Skeletal muscle tissue (tissue), 4 donors: ENCODE data around the gene ANXA6. TPM values are rescaled to one million over a fixed set of nuclear protein-coding genes. Genes with fewer than 3 reads are reported as not detected.

Experiments
- H3K27ac ChIP-seq: one replicate; pipeline ENCODE4 v1.7.0; 2013; ENCODE audit warnings: mild to moderate bottlenecking, low read depth, low read length, inconsistent platforms
- H3K27me3 ChIP-seq, 3 donors: one replicate each; pipeline ENCODE4 v1.7.0; 2013; ENCODE audit warnings: low read length in 3 of 3; ENCODE audit not compliant: control insufficient read depth in 3 of 3, insufficient read depth in 3 of 3
- H3K36me3 ChIP-seq, 3 donors: one replicate each; pipeline ENCODE4 v1.7.0; 2013; ENCODE audit warnings: low read length in 3 of 3; ENCODE audit not compliant: control insufficient read depth in 3 of 3, insufficient read depth in 3 of 3
- H3K4me1 ChIP-seq, 3 donors: one replicate each; pipeline ENCODE4 v1.7.0; 2013; ENCODE audit warnings: low read length in 3 of 3, mild to moderate bottlenecking in 3 of 3; ENCODE audit not compliant: control insufficient read depth in 3 of 3, insufficient read depth in 3 of 3
- H3K4me3 ChIP-seq, 3 donors: one replicate each; pipeline ENCODE4 v1.7.0; 2013; ENCODE audit warnings: low read length in 3 of 3
- H3K9ac ChIP-seq, 3 donors: one replicate each; pipeline ENCODE4 v1.7.0; 2013; ENCODE audit warnings: low read length in 3 of 3, mild to moderate bottlenecking in 3 of 3, moderate library complexity in 2 of 3, low read depth in 1 of 3
- H3K9me3 ChIP-seq, 3 donors: one replicate each; pipeline ENCODE4 v1.7.0; 2013; ENCODE audit warnings: low read length in 3 of 3; ENCODE audit not compliant: control insufficient read depth in 3 of 3
- total RNA-seq: library from RNA; depleted of rRNA; stranded (reverse); fragments of >200 nt; gene quantifications from one replicate; pipeline ENCODE4 v1.2.3, GENCODE V29; 2014
- donor health status: Osteomylitis.

The ANXA6 gene
- total RNA-seq, 1 donor from 2014 or later = 361 TPM

DNA sequence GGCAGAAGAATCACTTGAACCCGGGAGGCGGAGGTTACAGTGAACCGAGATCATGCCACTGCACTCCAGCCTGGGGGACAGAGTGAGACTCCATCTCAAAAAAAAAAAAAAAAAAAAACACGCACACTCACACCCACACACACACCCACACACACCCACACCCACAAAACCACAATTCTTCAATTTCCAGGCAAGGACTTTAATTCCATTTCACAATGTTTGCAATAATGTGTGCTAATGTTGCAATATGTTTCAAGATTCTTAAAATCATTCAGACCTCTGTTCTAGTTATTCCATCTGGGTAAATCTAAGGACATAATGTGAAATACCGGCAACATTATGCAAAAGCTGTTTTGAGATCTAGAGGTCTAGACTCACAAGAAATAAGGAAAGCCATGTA lies 38.0 kb upstream of the ANXA6 start:
- no peaks in the 10 kb centered on the region for H3K9me3 ChIP-seq
- H3K4me1 ChIP-seq = peaks cover 0 to 9% (median 0%) of the 10 kb centered on the region in 3 donors
- H3K27ac ChIP-seq = no peak overlapping the region
- peaks cover 10 to 21% (median 11%) of the 10 kb centered on the region in 3 donors for H3K36me3 ChIP-seq
- no peaks in the 10 kb centered on the region for H3K27me3 ChIP-seq
- H3K9ac ChIP-seq = no peak overlapping the region
- no peak overlapping the region for H3K4me3 ChIP-seq

DNA sequence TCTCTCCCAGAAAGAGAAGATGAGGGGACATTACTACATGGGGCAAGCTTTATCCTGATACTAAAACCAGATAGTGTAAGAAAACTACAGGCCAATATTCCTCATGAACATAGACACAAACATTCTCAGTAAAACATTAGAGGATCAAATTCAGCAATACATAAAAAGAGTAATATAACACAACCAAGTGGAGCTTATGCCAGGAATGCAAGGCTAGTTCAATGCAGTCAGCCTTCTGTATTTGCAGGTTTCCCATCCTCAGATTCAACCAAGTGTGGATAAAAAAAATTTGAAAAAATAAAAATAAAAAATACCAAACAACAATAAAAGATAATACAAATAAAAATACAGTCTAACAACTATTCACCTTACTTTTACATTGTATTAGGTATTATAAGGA lies 35.0 kb upstream of the ANXA6 start:
- H3K27me3 ChIP-seq = no peaks in the 10 kb centered on the region
- H3K9me3 ChIP-seq = no peaks in the 10 kb centered on the region

DNA sequence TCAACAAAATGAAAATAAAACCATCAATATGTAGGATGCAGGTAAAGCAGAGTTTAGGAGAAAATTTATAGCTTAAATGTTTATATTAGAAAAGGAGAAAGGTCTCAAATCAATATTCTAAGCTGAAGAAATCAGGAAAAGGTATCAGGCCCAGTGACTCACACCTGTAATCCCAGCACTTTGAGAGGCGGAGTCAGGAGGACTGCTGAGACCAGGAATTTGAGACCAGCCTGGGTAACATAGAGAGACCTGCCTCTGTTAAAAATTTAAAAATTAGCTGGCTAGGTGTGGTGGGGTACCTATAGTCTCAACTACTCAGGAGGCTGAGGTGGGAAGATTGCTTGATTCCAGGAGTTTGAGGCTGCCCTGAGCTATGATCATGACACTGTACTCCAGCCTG lies 34.1 kb upstream of the ANXA6 start:
- H3K4me1 ChIP-seq = peaks cover 0 to 4% (median 0%) of the 10 kb centered on the region in 3 donors
- no peak overlapping the region for H3K27ac ChIP-seq
- H3K27me3 ChIP-seq = no peaks in the 10 kb centered on the region
- H3K36me3 ChIP-seq = peaks cover 0 to 15% (median 14%) of the 10 kb centered on the region in 3 donors
- no peak overlapping the region for H3K9ac ChIP-seq
- no peak overlapping the region for H3K4me3 ChIP-seq
- no peaks in the 10 kb centered on the region for H3K9me3 ChIP-seq

More for the DNA sequence above, 35.0 kb upstream of the ANXA6 start:
- peaks cover 0 to 7% (median 5%) of the 10 kb centered on the region in 3 donors for H3K36me3 ChIP-seq
- no peak overlapping the region for H3K27ac ChIP-seq
- peaks cover 0 to 9% (median 0%) of the 10 kb centered on the region in 3 donors for H3K4me1 ChIP-seq
- no peak overlapping the region for H3K9ac ChIP-seq
- H3K4me3 ChIP-seq = no peak overlapping the region

DNA sequence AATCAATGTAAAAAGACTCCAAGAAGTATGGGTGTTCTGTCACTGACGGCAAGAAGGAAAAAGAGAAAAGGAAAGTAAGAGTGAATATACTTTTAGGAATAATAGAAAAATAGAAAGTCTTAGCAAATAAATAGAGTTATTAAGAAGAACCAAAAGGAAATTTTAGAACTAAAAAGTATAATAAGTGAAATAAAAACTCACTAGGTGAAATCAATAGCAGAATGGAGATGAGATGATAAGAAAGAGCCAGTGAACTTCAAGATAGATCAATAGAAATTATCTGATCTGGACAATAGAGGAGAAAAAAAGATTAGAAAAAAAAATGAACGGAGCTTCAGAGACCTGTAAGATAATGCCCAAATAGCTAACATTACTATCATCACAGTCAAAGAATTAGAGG lies 31.6 kb upstream of the ANXA6 start:
- Histone ChIP-seq H3K9me3 (no peaks in the 10 kb centered on the region), H3K36me3 (peaks cover 12 to 32% (median 30%) of the 10 kb centered on the region in 3 donors), H3K27me3 (no peaks in the 10 kb centered on the region), H3K9ac (no peak overlapping the region), H3K4me1 (no peaks in the 10 kb centered on the region), H3K4me3 (no peak overlapping the region), H3K27ac (no peak overlapping the region)

DNA sequence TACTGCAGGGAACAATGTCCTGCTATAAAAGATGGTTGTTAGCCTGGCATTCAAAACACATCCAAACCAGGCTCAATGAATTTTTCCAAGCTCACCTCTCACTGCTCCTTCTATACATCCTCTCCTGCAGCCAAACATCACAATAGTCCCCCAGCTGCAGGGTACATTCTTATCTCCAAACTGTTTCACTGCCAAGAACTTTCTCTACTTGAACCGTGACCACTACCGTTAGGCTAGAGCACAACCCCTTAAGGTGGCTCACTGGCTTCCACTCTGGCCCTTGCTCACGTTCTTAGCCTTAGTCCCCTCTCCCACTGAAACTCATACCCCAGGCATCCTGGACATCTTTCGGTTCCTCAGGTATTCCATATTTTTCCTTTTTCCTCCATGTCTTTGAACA lies 29.0 kb upstream of the ANXA6 start:
- Histone ChIP-seq H3K9ac (no peak overlapping the region), H3K36me3 (peaks cover 23 to 54% (median 52%) of the 10 kb centered on the region in 3 donors), H3K4me1 (no peaks in the 10 kb centered on the region), H3K4me3 (no peak overlapping the region), H3K9me3 (no peaks in the 10 kb centered on the region), H3K27ac (no peak overlapping the region), H3K27me3 (no peaks in the 10 kb centered on the region)

DNA sequence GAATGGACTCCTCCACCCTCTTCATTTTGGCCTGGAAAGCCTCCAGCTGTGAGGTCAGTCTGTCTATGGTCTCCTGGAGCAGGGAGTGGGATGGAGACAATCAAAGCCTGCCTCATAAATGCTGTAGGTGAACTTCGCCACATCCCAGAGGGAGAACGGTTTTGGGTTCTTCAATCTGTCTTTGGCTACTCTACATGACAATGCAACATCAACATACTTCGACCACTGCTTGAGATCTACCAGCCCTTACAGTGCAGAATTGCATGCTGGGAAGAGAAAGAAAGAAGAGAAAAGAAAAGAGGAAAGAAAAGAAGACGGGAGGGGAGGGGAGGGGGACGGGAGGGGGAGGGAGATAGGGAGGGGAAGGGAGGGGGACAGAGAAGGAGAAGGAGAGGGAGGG lies 28.5 kb upstream of the ANXA6 start:
- Histone ChIP-seq H3K9ac (no peak overlapping the region), H3K36me3 (peaks cover 23 to 54% (median 54%) of the 10 kb centered on the region in 3 donors), H3K27ac (no peak overlapping the region), H3K9me3 (no peaks in the 10 kb centered on the region), H3K4me1 (no peaks in the 10 kb centered on the region), H3K4me3 (no peak overlapping the region), H3K27me3 (no peaks in the 10 kb centered on the region)

DNA sequence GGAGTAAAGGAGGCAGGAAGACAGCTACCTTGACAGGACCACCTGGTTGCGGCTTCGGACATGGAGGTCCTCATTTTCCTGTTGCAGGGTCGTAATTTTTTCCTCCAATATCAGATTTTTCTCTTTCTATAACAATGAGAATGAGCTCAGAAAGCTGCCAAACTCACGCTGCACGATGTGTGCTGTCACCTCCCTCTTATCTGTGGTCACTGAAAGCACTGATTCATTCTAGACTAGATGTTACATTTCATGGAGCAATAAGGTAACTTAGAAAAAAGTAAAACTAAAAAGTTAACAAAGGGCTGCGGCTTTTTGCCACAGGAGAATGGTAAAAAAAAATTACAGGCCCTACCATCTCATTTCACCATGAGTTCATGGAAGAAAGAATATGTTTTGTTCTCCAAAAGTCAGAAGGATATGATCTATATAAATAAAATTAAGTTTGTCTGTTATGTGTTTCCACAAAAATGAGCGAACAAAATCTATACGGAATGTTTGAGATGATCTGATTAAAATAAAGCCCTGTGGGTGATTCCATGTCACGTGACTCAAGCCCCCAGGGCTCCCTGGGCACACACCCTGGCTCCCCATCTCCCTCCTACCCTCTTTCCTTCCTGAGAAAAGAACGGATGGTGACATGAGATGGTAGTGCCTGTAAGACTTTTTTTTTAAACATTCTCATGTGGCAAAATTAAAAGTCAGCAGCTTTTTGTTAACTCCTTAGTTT lies 26.9 kb upstream of the ANXA6 start:
- Histone ChIP-seq H3K27ac (no peak overlapping the region), H3K4me1 (no peaks in the 10 kb centered on the region), H3K9me3 (no peaks in the 10 kb centered on the region), H3K4me3 (no peak overlapping the region), H3K36me3 (peaks cover 26 to 61% (median 60%) of the 10 kb centered on the region in 3 donors), H3K9ac (no peak overlapping the region), H3K27me3 (no peaks in the 10 kb centered on the region)

DNA sequence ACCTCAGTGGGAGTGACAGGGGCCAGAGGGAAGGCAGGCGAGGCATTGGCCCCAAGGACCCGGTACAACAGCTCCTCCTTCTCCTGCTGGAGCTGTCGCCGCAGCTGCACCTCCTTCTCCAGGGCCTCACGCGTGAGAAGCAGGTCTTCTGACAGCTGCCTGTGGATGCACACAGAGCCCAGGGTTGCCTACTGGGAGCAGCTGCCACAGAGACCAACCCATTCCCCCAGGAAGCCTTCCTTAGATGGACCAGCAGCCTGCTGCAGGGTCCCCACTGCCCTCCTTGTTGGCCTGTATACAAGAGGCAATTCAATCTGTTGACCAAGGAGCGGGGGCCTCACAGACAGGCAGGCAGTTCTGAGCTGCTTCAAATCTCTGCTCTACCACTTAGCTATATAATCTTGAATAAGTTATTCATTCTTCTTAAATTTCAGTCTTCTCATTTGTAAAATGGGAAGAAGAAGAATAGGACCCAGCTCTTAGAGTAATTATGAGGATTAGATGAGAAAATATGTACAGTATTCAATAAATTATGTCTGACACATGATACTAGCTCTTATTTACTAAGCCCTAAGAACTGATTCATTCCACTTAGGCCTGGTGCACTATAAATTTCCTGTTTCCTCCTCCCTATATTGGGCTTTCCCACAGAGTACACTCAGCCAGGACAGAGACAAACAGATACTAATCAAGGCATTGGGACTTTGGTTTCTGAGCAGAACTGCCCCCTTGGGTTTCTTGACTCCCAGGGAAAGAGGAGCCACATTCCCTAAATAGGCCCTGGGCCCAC lies 26.1 kb upstream of the ANXA6 start:
- Histone ChIP-seq H3K36me3 (peaks cover 26 to 62% (median 60%) of the 10 kb centered on the region in 3 donors), H3K9ac (no peak overlapping the region), H3K4me3 (no peak overlapping the region), H3K4me1 (peaks cover 0 to 8% (median 2%) of the 10 kb centered on the region in 3 donors), H3K27ac (no peak overlapping the region), H3K9me3 (no peaks in the 10 kb centered on the region), H3K27me3 (no peaks in the 10 kb centered on the region)

DNA sequence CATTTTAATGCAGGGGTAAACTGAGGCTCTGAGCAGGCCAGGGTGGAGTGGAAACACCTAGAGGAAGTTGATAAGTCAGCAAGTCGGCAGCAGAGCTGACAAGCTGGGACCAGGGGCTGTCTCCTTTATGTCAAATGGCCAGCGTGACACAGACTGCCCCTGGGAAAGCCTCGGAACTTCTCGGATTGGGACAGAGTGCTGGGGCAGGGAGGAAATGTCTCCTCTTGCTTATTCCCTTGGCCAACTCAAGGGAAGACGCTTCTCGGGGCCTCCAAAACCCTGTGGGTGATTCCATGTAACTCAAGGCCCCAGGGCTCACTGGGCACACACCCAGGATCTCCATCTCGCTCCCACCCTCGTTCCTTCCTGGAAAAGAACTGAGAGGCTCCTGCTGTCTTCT lies 25.4 kb upstream of the ANXA6 start:
- Histone ChIP-seq H3K36me3 (peaks cover 26 to 63% (median 60%) of the 10 kb centered on the region in 3 donors), H3K4me3 (no peak overlapping the region), H3K9me3 (no peaks in the 10 kb centered on the region), H3K27ac (no peak overlapping the region), H3K27me3 (no peaks in the 10 kb centered on the region), H3K9ac (no peak overlapping the region), H3K4me1 (peaks cover 0 to 10% (median 3%) of the 10 kb centered on the region in 3 donors)

DNA sequence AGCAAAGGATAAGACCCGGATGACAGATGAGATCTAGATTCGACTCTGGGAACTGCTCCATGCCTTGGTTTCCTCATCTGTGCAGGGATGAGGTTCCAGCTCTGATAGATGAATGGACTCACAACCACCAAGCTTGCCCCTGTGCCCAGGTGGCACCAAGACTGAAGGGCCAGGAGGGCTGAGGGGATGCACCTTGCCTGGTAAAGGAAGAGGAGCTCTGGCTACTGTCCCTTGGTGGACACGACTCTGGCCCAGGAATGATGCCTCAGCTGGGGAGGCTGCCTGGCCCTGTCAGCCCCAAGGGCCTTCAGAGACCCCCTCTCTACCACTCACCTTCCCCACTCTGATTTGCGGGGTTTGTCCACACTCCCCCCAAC lies 24.9 kb upstream of the ANXA6 start:
- H3K9ac ChIP-seq = no peak overlapping the region
- no peak overlapping the region for H3K27ac ChIP-seq
- H3K36me3 ChIP-seq = peaks cover 26 to 59% (median 56%) of the 10 kb centered on the region in 3 donors
- H3K9me3 ChIP-seq = no peaks in the 10 kb centered on the region
- H3K4me3 ChIP-seq = no peak overlapping the region
- no peaks in the 10 kb centered on the region for H3K27me3 ChIP-seq
- H3K4me1 ChIP-seq = peaks cover 0 to 10% (median 3%) of the 10 kb centered on the region in 3 donors
